Adrenal gland (tissue), 12 donors: Measurements from ENCODE around the gene ANKRD44. TPM values are rescaled to one million over a fixed set of nuclear protein-coding genes. Genes with fewer than 3 reads are reported as not detected.

Experiments used
- DNase-seq, 7 donors: peaks; one replicate each; pipeline ENCODE4 v3.0.0-alpha.2; 2019 to 2020
- H3K27ac ChIP-seq, 5 donors: fragments of 200-600 bp; sonication (generic) in 4 of 5; 1 replicate in 3 of 5; 2 replicates in 2 of 5; pipeline versions ENCODE4 v1.5.1 to v1.8.0; 2016 to 2020; ENCODE audit warnings: mild to moderate bottlenecking in 1 of 5
- H3K27me3 ChIP-seq: fragments of 200-600 bp; 2 replicates; pipeline ENCODE4 v1.8.0; 2021
- H3K36me3 ChIP-seq, 2 donors: fragments of 200-600 bp; replicated peaks in 1 of 2; 1 replicate in 1 of 2; 2 replicates in 1 of 2; pipeline versions ENCODE4 v1.5.1 to v1.8.0; 2018 to 2022
- H3K4me1 ChIP-seq, 2 donors: fragments of 200-600 bp; replicated peaks in 1 of 2; 1 replicate in 1 of 2; 2 replicates in 1 of 2; pipeline versions ENCODE4 v1.5.1 to v1.8.0; 2018 to 2021
- H3K4me3 ChIP-seq, 4 donors: fragments of 200-600 bp; sonication (generic) in 3 of 4; one replicate each; pipeline ENCODE4 v1.5.1; 2016 to 2018
- H3K9me3 ChIP-seq, 3 donors: fragments of 200-600 bp; sonication (generic) in 1 of 3; replicated peaks in 1 of 3; 1 replicate in 2 of 3; 2 replicates in 1 of 3; pipeline versions ENCODE4 v1.5.1 to v1.8.0; 2016 to 2021
- CTCF ChIP-seq, 6 experiments: fragments of 450-650 bp in 4 of 6; fragments of 200-600 bp in 2 of 6; sonication (generic) in 1 of 6; IDR thresholded peaks; 1 replicate in 5 of 6; 2 replicates in 1 of 6; pipeline versions ENCODE4 v1.5.1 to v1.8.0; 2016 to 2021; ENCODE audit warnings: antibody characterized with exemption in 6 of 6, mild to moderate bottlenecking in 2 of 6, moderate library complexity in 1 of 6
- POLR2A ChIP-seq, 2 donors: fragments of 450-650 bp; IDR thresholded peaks; one replicate each; pipeline ENCODE4 v1.6.1; 2017; ENCODE audit warnings: antibody characterized with exemption in 2 of 2, mild to moderate bottlenecking in 2 of 2, moderate library complexity in 1 of 2
- WGBS, 4 donors: extraction: QIAGEN DNeasy Blood & Tissue Kit in 2 of 4; methylation state at CpG; one replicate each; pipeline versions ENCODE4 v1.1.5 to v1.1.7; 2013 to 2017; 5-methylcytosine and 5-hydroxymethylcytosine counted together
- intact Hi-C, 2 donors: fragments of 100-400 bp; cut with DNase I; formaldehyde crosslinking; loops; one replicate each; pipeline versions ENCODE4 v1.14.1 to v1.15.0; 2022 to 2023
- polyA plus RNA-seq, 3 donors: library from polyadenylated mRNA; stranded (reverse); fragments of 200-250 nt in 2 of 3; fragments of 350-450 nt in 1 of 3; fragmentation: Illumina TruSeq in 1 of 3; extraction: RNeasy Lipid Tissue Mini Kit (QIAGEN cat#74804) in 1 of 3; gene quantifications; one replicate each; pipeline ENCODE4 v1.2.3, GENCODE V29; 2013 to 2014
- total RNA-seq, 9 donors: library from RNA; depleted of rRNA in 4 of 9; stranded (reverse); fragments of >200 nt in 4 of 9; fragments of 120-200 nt in 1 of 9; fragmentation: NEBNext Ultra II Directional in 1 of 9; extraction: Animal tissue kit (Norgen Biotek cat#: 25700) in 1 of 9; gene quantifications; one replicate each; pipeline versions ENCODE4 v1.1.0 to v1.2.4, GENCODE V29; 2013 to 2023
- donor health status: healthy with polysubstance abuse.
- donor health status: Bipolar disorder and iron deficiency.
- donor health status: DM: yes; HTN: yes; CAD: no.
- donor health status: DM: no; HTN: no; CAD: no.
- donor health status: DM: no; HTN: no; CAD: no.
- donor health status: DM: yes; HTN: yes; CAD: no.

Gene ANKRD44
- total and polyA plus RNA-seq, 12 donors = 3.8 to 40.2 (median 21.3) TPM

- WGBS, 4 donors = 21 to 37% (median 31%) methylated on average over 5 of the region's 5 CpGs
- Histone ChIP-seq H3K4me1 (peaks cover 32 to 47% of the 10 kb centered on the region in 2 donors), H3K27me3 (no peaks in the 10 kb centered on the region), H3K4me3 (no peak overlapping the region), H3K36me3 (no peaks in the 10 kb centered on the region), H3K27ac (peak overlapping the region; percentile 50 to 87 (median 75)), H3K9me3 (no peaks in the 10 kb centered on the region)
- TF ChIP-seq POLR2A (IDR thresholded peaks at IDR 0.05) (no peak), CTCF (IDR thresholded peaks at IDR 0.05) (no peak)
- DNase-seq = peak; percentile 76 to 91 (median 86)
- intact Hi-C loops = no loop called here
These were observed 174.1 kb downstream of the ANKRD44 start for GRCh38 chr2:197136452-197136851.

- no peak for DNase-seq
- Histone ChIP-seq H3K4me3 (no peak overlapping the region), H3K9me3 (no peaks in the 10 kb centered on the region), H3K27me3 (no peaks in the 10 kb centered on the region), H3K27ac (peak overlapping the region; percentile 50 to 87 (median 75)), H3K4me1 (peaks cover 31 to 42% of the 10 kb centered on the region in 2 donors), H3K36me3 (no peaks in the 10 kb centered on the region)
- TF ChIP-seq POLR2A (IDR thresholded peaks at IDR 0.05) = no peak
- TF ChIP-seq CTCF (IDR thresholded peaks at IDR 0.05) = no peak
- intact Hi-C loops = no loop called here
- WGBS, 4 donors = 97 to 100% (median 100%) methylated on average over 1 of the region's 1 CpG
These were observed 174.8 kb downstream of the ANKRD44 start for GRCh38 chr2:197135806-197136205.

GRCh38 chr2:197134206-197134605, 176.4 kb downstream of the ANKRD44 start:
- no peaks in the 10 kb centered on the region for H3K27me3 ChIP-seq
- no peak for DNase-seq
- no peaks in the 10 kb centered on the region for H3K36me3 ChIP-seq
- TF ChIP-seq CTCF (IDR thresholded peaks at IDR 0.05) = peak in 1 of 6 experiments; percentile 20
- no peak for TF ChIP-seq POLR2A (IDR thresholded peaks at IDR 0.05)
- WGBS, 4 donors = 90 to 94% (median 91%) methylated on average over 2 of the region's 2 CpGs
- intact Hi-C loops = no loop called here
- peaks cover 31 to 46% of the 10 kb centered on the region in 2 donors for H3K4me1 ChIP-seq
- H3K9me3 ChIP-seq = no peaks in the 10 kb centered on the region
- H3K27ac ChIP-seq = peak overlapping the region in 1 of 5 donors; percentile 18
- H3K4me3 ChIP-seq = no peak overlapping the region

GRCh38 chr2:197131558-197131855, 179.1 kb downstream of the ANKRD44 start:
- H3K4me1 ChIP-seq = peaks cover 9 to 32% of the 10 kb centered on the region in 2 donors

More at GRCh38 chr2:197131558-197131855, 179.1 kb downstream of the ANKRD44 start:
- no peak overlapping the region for H3K4me3 ChIP-seq
- no peaks in the 10 kb centered on the region for H3K27me3 ChIP-seq
- no peaks in the 10 kb centered on the region for H3K36me3 ChIP-seq
- DNase-seq = no peak
- H3K27ac ChIP-seq = no peak overlapping the region
- 90 to 95% (median 91%) methylated on average over 4 of the region's 4 CpGs for WGBS, 4 donors
- no peak for TF ChIP-seq CTCF (IDR thresholded peaks at IDR 0.05)
- no peak for TF ChIP-seq POLR2A (IDR thresholded peaks at IDR 0.05)
- no peaks in the 10 kb centered on the region for H3K9me3 ChIP-seq
- intact Hi-C loops = no loop called here
